PC-9 (cell line): ENCODE measurements around the gene SOX2. TPM values are rescaled to one million over a fixed set of nuclear protein-coding genes. Genes with fewer than 3 reads are reported as not detected.

ENCODE experiments used
- BruUV-seq: library from RNA; stranded (reverse); fragments of 400-500 nt; replicated peaks from 2 replicates; lab custom pipeline; 2021; lab: Mats Ljungman, UMichigan
- CTCF ChIA-PET: fragments of 300-600 bp; sonication (Branson Sonifier 250); formaldehyde crosslinking; loops from one replicate; lab custom pipeline; 2022; ENCODE audit warnings: antibody characterized with exemption; lab: Charles Lee
- POLR2A ChIA-PET: fragments of 300-600 bp; sonication (Branson Sonifier 250); formaldehyde crosslinking; loops from one replicate; lab custom pipeline; 2022; ENCODE audit warnings: antibody characterized with exemption; ENCODE audit not compliant: unreplicated experiment; lab: Charles Lee
- DNase-seq, 2 experiments: peaks; one replicate each; pipeline versions ENCODE4 v3.0.0 to v3.0.0-alpha.2; 2015 to 2022; ENCODE audit warnings: mixed read lengths in 1 of 2
- H2AFZ ChIP-seq: fragments of 200-600 bp; sonication (generic); 2 replicates; pipeline ENCODE4 v1.8.1; 2017; ENCODE audit warnings: antibody characterized with exemption
- H3F3A ChIP-seq: fragments of 200-600 bp; sonication (generic); 2 replicates; pipeline ENCODE4 v1.8.1; 2017; ENCODE audit warnings: antibody characterized with exemption, mild to moderate bottlenecking, low read depth; ENCODE audit not compliant: insufficient read depth
- H3K27ac ChIP-seq: fragments of 200-600 bp; sonication (generic); 2 replicates; pipeline ENCODE4 v1.6.1; 2016; ENCODE audit warnings: mixed run types
- H3K27me3 ChIP-seq: fragments of 200-600 bp; sonication (generic); 2 replicates; pipeline ENCODE4 v1.6.1; 2016; ENCODE audit warnings: low read depth, mixed run types; ENCODE audit not compliant: insufficient read depth
- H3K36me3 ChIP-seq: fragments of 200-600 bp; sonication (generic); 2 replicates; pipeline ENCODE4 v1.6.1; 2016; ENCODE audit warnings: low read depth, mixed run types
- H3K4me1 ChIP-seq: fragments of 200-600 bp; sonication (generic); replicated peaks from 2 replicates; pipeline ENCODE4 v1.6.1; 2016; ENCODE audit warnings: mixed run types; ENCODE audit not compliant: insufficient read depth
- H3K4me2 ChIP-seq: fragments of 200-600 bp; sonication (generic); 2 replicates; pipeline ENCODE4 v1.6.1; 2017; ENCODE audit warnings: mixed run types
- H3K4me3 ChIP-seq: fragments of 200-600 bp; sonication (generic); 2 replicates; pipeline ENCODE4 v1.6.1; 2016; ENCODE audit warnings: mixed run types
- H3K79me2 ChIP-seq: fragments of 200-600 bp; sonication (generic); 2 replicates; pipeline ENCODE4 v1.6.1; 2017; ENCODE audit warnings: low read depth, mixed run types
- H3K9me2 ChIP-seq: fragments of 200-600 bp; sonication (generic); 2 replicates; pipeline ENCODE4 v1.8.1; 2017; ENCODE audit warnings: mild to moderate bottlenecking; ENCODE audit not compliant: insufficient read depth
- H3K9me3 ChIP-seq: fragments of 200-600 bp; sonication (generic); 2 replicates; pipeline ENCODE4 v1.8.1; 2016; ENCODE audit warnings: low read depth; ENCODE audit not compliant: insufficient read depth
- H4K20me1 ChIP-seq: fragments of 200-600 bp; sonication (generic); 2 replicates; pipeline ENCODE4 v1.8.1; 2017; ENCODE audit not compliant: insufficient read depth
- CTCF ChIP-seq: fragments of 200-600 bp; sonication (generic); conservative IDR thresholded peaks from 2 replicates; pipeline ENCODE4 v1.6.1; 2017; ENCODE audit warnings: mixed run types, antibody characterized with exemption, mild to moderate bottlenecking, moderate library complexity
- EZH2 ChIP-seq: fragments of 200-600 bp; sonication (generic); IDR thresholded peaks from 2 replicates; pipeline ENCODE4 v1.8.0; 2017; ENCODE audit warnings: antibody characterized with exemption, low read depth
- intact Hi-C: fragments of 100-400 bp; cut with micrococcal nuclease; formaldehyde crosslinking; loops from one replicate; pipeline ENCODE4 v1.10.0; 2022; ENCODE audit not compliant: unreplicated experiment
- total RNA-seq: library from RNA; stranded (reverse); gene quantifications from 2 replicates; pipeline ENCODE4 v1.2.3, GENCODE V29; 2021

The SOX2 gene
- total RNA-seq, 1 experiment from 2014 or later, result not detected

DNA sequence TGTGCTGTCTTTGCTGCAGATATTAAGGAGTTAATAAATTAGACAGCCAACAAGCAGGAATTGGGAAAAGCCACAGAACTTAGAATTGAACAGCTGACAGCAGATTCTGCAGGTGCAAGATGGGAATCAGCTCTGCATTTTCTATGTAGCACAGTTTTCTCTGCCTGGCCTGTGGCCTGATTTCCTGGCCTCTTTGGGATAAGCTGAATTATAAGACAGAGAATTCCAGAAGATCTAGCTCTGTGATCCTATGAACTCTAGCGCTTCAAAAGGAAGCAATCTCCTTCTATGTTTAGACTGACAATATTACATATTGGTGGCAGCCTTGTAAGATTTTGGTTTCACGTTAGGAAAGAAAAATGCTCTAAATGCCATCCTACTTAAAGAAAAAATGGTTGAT lies 24.0 kb upstream of the SOX2 start:
- CTCF ChIA-PET, result no interaction called here
- H3K27me3 ChIP-seq, result no peaks in the 10 kb centered on the region
- no peaks in the 10 kb centered on the region for H3K9me2 ChIP-seq
- POLR2A ChIA-PET, result no interaction called here
- H4K20me1 ChIP-seq, result no peaks in the 10 kb centered on the region
- H3K79me2 ChIP-seq, result no peaks in the 10 kb centered on the region
- H3K4me2 ChIP-seq, result no peak overlapping the region
- no peaks in the 10 kb centered on the region for H3F3A ChIP-seq
- H3K27ac ChIP-seq, result no peak overlapping the region
- no peak overlapping the region for H3K4me3 ChIP-seq
- intact Hi-C loops, result no loop called here
- no TSS peak for BruUV-seq
- no peaks in the 10 kb centered on the region for H3K9me3 ChIP-seq
- H2AFZ ChIP-seq, result no peak overlapping the region
- no peak for DNase-seq
- TF ChIP-seq EZH2 (no peak), CTCF (no peak)
- H3K4me1 ChIP-seq, result no peaks in the 10 kb centered on the region
- H3K36me3 ChIP-seq, result no peaks in the 10 kb centered on the region

DNA sequence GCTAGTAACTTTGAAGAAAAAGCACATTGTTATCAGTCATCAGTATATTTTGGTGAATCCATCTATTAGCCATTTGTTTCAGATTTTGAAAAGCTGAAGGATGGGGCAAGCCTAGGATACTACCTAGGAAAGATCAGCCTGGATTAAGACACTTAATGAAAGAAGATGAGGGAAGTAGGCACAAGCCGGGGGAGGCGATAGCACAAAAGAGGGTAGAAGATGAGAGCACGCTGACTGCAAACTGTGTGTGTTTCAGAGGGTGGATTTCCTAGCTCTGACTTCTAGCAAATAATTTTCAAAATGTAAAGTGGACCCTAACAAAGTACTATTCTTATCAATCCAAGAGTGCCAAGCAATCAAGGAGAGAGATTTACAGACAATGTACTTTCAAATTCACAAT lies 22.2 kb upstream of the SOX2 start:
- Histone ChIP-seq H3F3A (no peaks in the 10 kb centered on the region), H3K9me3 (no peaks in the 10 kb centered on the region), H2AFZ (no peak overlapping the region), H3K27ac (no peak overlapping the region), H4K20me1 (no peaks in the 10 kb centered on the region), H3K4me2 (no peak overlapping the region), H3K36me3 (no peaks in the 10 kb centered on the region), H3K27me3 (no peaks in the 10 kb centered on the region), H3K4me3 (no peak overlapping the region), H3K4me1 (no peaks in the 10 kb centered on the region), H3K79me2 (no peaks in the 10 kb centered on the region), H3K9me2 (no peaks in the 10 kb centered on the region)
- no peak for DNase-seq
- ChIA-PET CTCF (no interaction called here), POLR2A (interaction anchor here (0.6 kb wide), 1 partner anchor 955 kb away, joined by 53 read pairs; no protein-coding TSS in a partner anchor)
- TF ChIP-seq CTCF (no peak), EZH2 (no peak)
- intact Hi-C loops, result no loop called here
- no TSS peak for BruUV-seq

DNA sequence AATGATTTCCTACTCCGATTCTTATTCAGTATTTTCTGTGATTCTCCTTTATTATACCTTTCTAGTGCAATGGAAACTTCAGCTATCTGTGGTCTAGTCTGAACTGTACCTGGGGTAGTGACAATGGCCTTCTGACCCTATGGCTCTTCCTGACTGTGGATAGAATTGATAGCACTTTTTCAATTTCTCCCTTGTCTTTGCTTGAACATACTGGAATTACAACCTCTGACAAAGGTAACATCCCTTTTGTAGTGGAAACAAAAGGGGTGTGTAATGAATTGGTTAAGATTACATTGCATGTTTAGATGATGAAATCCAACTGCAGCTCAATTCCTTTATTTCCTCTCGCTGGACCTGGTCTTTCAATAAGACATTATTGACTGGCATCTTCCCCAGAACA lies 21.0 kb upstream of the SOX2 start:
- Histone ChIP-seq H4K20me1 (no peaks in the 10 kb centered on the region), H3K9me3 (no peaks in the 10 kb centered on the region), H3K9me2 (no peaks in the 10 kb centered on the region), H3K4me1 (no peaks in the 10 kb centered on the region; the same call in 1 of the 2 replicates), H2AFZ (no peak overlapping the region), H3K36me3 (no peaks in the 10 kb centered on the region), H3K79me2 (no peaks in the 10 kb centered on the region), H3F3A (no peaks in the 10 kb centered on the region), H3K4me3 (no peak overlapping the region), H3K27me3 (peaks cover 11% of the 10 kb centered on the region; the same call in 1 of the 2 replicates), H3K4me2 (no peak overlapping the region), H3K27ac (no peak overlapping the region)
- BruUV-seq, result no TSS peak
- CTCF ChIA-PET, result no interaction called here
- no peak for DNase-seq
- no peak for TF ChIP-seq CTCF
- TF ChIP-seq EZH2, result no peak
- intact Hi-C loops, result no loop called here
- POLR2A ChIA-PET, result interaction anchor here (0.6 kb wide), 1 partner anchor 210 kb away, joined by 3 read pairs; no protein-coding TSS in a partner anchor
